Stomach (tissue), 4 donors: ENCODE measurements around the gene ZC3H7B.

Experiments
- EP300 ChIP-seq: sonication (generic); formaldehyde crosslinking; IDR thresholded peaks from one replicate; pipeline ENCODE4 v1.6.1; 2017; ENCODE audit warnings: antibody characterized with exemption
- POLR2A ChIP-seq, 4 donors: fragments of 450-650 bp; IDR thresholded peaks; one replicate each; pipeline ENCODE4 v1.6.1; 2016; ENCODE audit warnings: antibody characterized with exemption in 4 of 4, control low read depth in 2 of 4, mild to moderate bottlenecking in 1 of 4, moderate library complexity in 1 of 4
- TF ChIP-seq, protein P1 (sequence below), 7 experiments: fragments of 450-650 bp in 4 of 7; fragments of 200-600 bp in 3 of 7; sonication (generic) in 3 of 7; IDR thresholded peaks; one replicate each; pipeline ENCODE4 v1.5.1; 2016 to 2019; ENCODE audit warnings: antibody characterized with exemption in 7 of 7, control low read depth in 2 of 7, mild to moderate bottlenecking in 1 of 7

DNA sequence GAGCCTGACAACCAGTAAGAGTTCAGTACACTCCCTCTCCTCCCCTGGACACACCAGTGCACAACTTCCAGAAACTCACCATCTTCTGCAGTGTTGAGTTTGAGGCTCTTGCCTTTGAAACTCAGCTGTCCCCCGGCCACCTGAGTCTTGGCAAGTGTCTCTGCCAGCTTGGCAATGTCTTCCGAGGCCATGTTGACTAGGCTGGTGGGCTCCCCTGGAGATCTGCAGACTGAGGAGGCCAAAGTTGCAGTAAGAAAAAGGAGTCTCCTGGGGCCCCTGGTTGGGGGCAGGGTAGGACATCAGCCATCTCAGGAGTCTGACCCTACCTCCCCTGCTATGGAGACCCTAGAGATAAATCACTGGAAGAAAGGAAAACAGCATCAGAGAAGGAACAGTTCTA lies 20.5 kb upstream of the ZC3H7B start:
- no peak for TF ChIP-seq POLR2A (IDR thresholded peaks at IDR 0.05)
- TF ChIP-seq EP300 = no peak
- TF ChIP-seq, protein P1, sequence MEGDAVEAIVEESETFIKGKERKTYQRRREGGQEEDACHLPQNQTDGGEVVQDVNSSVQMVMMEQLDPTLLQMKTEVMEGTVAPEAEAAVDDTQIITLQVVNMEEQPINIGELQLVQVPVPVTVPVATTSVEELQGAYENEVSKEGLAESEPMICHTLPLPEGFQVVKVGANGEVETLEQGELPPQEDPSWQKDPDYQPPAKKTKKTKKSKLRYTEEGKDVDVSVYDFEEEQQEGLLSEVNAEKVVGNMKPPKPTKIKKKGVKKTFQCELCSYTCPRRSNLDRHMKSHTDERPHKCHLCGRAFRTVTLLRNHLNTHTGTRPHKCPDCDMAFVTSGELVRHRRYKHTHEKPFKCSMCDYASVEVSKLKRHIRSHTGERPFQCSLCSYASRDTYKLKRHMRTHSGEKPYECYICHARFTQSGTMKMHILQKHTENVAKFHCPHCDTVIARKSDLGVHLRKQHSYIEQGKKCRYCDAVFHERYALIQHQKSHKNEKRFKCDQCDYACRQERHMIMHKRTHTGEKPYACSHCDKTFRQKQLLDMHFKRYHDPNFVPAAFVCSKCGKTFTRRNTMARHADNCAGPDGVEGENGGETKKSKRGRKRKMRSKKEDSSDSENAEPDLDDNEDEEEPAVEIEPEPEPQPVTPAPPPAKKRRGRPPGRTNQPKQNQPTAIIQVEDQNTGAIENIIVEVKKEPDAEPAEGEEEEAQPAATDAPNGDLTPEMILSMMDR (IDR thresholded peaks at IDR 0.05) = no peak
